HCT116 (cell line): Measurements from ENCODE around the gene SPTLC3.

Experiments used
- POLR2A ChIP-seq: IDR thresholded peaks from 2 replicates; pipeline ENCODE4 v1.7.0; 2011; ENCODE audit warnings: borderline replicate concordance; ENCODE audit not compliant: insufficient read depth, insufficient read length; ENCODE audit errors: extremely low read depth
- POLR2AphosphoS5 ChIP-seq: IDR thresholded peaks from 2 replicates; pipeline ENCODE4 v1.6.1; 2011; ENCODE audit warnings: mild to moderate bottlenecking, low read depth, low read length, moderate library complexity
- ZNF274 ChIP-seq: fragments of 200-500 bp; sonication (Bioruptor generic); IDR thresholded peaks from 2 replicates; pipeline ENCODE4 v1.6.1; 2014; ENCODE audit warnings: mild to moderate bottlenecking, low read depth, low read length, inconsistent platforms
- TF ChIP-seq, protein P1 (sequence below), 3 experiments: fragments of 200-600 bp in 1 of 3; sonication (generic) in 1 of 3; IDR thresholded peaks in 2 of 3; conservative IDR thresholded peaks in 1 of 3; 2 replicates each; pipeline ENCODE4 v1.5.1; 2012 to 2017; ENCODE audit warnings: low read depth in 2 of 3, low read length in 2 of 3, antibody characterized with exemption in 1 of 3, borderline replicate concordance in 1 of 3, control low read depth in 1 of 3, mild to moderate bottlenecking in 1 of 3, mixed read lengths in 1 of 3, mixed run types in 1 of 3, moderate library complexity in 1 of 3; ENCODE audit not compliant: insufficient read depth in 1 of 3
- TF ChIP-seq, protein P2 (sequence below): IDR thresholded peaks from 2 replicates; pipeline ENCODE4 v1.6.1; 2012

GRCh38 chr20:12961725-12962124 is 47.0 kb upstream of the SPTLC3 start:
- no peak for TF ChIP-seq POLR2A
- TF ChIP-seq, protein P1, sequence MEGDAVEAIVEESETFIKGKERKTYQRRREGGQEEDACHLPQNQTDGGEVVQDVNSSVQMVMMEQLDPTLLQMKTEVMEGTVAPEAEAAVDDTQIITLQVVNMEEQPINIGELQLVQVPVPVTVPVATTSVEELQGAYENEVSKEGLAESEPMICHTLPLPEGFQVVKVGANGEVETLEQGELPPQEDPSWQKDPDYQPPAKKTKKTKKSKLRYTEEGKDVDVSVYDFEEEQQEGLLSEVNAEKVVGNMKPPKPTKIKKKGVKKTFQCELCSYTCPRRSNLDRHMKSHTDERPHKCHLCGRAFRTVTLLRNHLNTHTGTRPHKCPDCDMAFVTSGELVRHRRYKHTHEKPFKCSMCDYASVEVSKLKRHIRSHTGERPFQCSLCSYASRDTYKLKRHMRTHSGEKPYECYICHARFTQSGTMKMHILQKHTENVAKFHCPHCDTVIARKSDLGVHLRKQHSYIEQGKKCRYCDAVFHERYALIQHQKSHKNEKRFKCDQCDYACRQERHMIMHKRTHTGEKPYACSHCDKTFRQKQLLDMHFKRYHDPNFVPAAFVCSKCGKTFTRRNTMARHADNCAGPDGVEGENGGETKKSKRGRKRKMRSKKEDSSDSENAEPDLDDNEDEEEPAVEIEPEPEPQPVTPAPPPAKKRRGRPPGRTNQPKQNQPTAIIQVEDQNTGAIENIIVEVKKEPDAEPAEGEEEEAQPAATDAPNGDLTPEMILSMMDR (IDR thresholded peaks at IDR 0.05 in 2 of 3, conservative IDR thresholded peaks at IDR 0.05 in 1 of 3; ENCODE audit: borderline replicate concordance in 1 of 3, insufficient read depth in 1 of 3, low read depth in 2 of 3, low read length in 2 of 3): no peak
- no peak for TF ChIP-seq ZNF274
- TF ChIP-seq, protein P2, sequence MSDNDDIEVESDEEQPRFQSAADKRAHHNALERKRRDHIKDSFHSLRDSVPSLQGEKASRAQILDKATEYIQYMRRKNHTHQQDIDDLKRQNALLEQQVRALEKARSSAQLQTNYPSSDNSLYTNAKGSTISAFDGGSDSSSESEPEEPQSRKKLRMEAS: no peak
- no peak for TF ChIP-seq POLR2AphosphoS5
